ENCODE data around the gene CBX4.
A peak's percentile ranks its signal among the peaks of the same experiment; 100 is the strongest.

The CBX4 gene

DNA sequence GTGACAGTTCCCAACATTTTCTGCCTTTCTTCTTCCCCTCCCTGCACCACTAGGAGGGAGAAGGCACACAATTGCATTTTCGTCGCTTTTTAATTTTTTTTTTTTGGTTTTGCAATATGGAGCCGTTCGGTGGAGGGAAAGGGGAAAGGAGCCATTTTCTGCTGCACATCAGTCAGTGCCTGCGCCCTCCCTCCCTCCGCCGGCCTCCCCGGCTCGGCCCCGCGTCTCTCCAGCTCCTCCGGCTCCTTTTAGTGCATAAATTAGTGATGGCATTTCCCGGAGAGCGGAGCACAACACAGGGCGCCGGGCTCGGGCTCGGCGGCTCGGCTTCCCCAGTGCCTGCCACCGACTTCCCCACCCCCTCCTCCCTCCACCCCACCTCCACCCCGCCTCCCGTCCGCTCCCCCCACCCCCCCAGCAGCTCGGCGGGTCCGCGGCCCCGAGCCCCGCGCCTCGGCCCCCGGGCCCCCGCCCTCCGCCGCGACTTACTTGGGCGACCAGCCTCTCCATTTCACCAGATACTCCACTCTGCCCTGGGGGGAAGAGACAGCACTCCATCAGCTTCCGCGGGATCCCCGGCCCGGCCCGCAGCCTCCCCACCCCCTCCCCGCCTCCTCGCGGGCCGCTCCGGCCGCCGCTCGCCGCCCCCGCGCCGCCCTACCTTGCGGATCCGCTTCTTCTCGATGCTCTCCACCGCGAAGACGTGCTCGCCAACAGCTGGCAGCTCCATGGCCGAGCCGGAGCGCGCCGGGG is 542 bp downstream of the CBX4 start (continued):
- TF ChIP-seq KLF17 (tag by site-specific recombination; IDR thresholded peaks at IDR 0.05): no peak
- no peak for TF ChIP-seq ZBTB48 (tag by site-specific recombination; IDR thresholded peaks at IDR 0.05)
- TF ChIP-seq ZNF561 (tag by site-specific recombination; IDR thresholded peaks at IDR 0.05; ENCODE audit: borderline replicate concordance): peak; percentile 40; the same call in 1 of the 2 replicates
- TF ChIP-seq ZNF621 (tag by site-specific recombination; IDR thresholded peaks at IDR 0.05): no peak
- no peak for TF ChIP-seq ZNF302 (tag by site-specific recombination; IDR thresholded peaks at IDR 0.05; ENCODE audit: low read depth)
- no peak for TF ChIP-seq ZNF426 (tag by site-specific recombination; IDR thresholded peaks at IDR 0.05)
- no peak for TF ChIP-seq ZNF664 (tag by site-specific recombination; IDR thresholded peaks at IDR 0.05)
- no peak for TF ChIP-seq TRIM28 (IDR thresholded peaks at IDR 0.05; ENCODE audit: borderline replicate concordance, low read length)
- TF ChIP-seq ZNF600 (tag by site-specific recombination; IDR thresholded peaks at IDR 0.05): peak; percentile 65; the same call in 1 of the 2 replicates
- no peak for TF ChIP-seq ZIC2 (tag by site-specific recombination; IDR thresholded peaks at IDR 0.05)
- peak; percentile 61 for TF ChIP-seq SP2 (tag by site-specific recombination; IDR thresholded peaks at IDR 0.05)
- TF ChIP-seq ZNF140 (tag by site-specific recombination; IDR thresholded peaks at IDR 0.05): no peak
- TF ChIP-seq, protein P1, sequence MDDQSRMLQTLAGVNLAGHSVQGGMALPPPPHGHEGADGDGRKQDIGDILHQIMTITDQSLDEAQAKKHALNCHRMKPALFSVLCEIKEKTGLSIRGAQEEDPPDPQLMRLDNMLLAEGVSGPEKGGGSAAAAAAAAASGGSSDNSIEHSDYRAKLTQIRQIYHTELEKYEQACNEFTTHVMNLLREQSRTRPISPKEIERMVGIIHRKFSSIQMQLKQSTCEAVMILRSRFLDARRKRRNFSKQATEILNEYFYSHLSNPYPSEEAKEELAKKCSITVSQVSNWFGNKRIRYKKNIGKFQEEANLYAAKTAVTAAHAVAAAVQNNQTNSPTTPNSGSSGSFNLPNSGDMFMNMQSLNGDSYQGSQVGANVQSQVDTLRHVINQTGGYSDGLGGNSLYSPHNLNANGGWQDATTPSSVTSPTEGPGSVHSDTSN (CRISPR knock-in tag; IDR thresholded peaks at IDR 0.05): no peak; the same call in 1 of the 2 replicates
- TF ChIP-seq ZNF19 (tag by site-specific recombination; IDR thresholded peaks at IDR 0.05; ENCODE audit: low read depth): no peak
- TF ChIP-seq TSHZ1 (tag by site-specific recombination; IDR thresholded peaks at IDR 0.05; ENCODE audit: borderline replicate concordance): no peak
- TF ChIP-seq, protein P2, sequence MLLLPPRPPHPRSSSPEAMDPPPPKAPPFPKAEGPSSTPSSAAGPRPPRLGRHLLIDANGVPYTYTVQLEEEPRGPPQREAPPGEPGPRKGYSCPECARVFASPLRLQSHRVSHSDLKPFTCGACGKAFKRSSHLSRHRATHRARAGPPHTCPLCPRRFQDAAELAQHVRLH (tag by site-specific recombination; IDR thresholded peaks at IDR 0.05): no peak
- TF ChIP-seq GLIS2 (tag by site-specific recombination; IDR thresholded peaks at IDR 0.05): no peak
- no peak for TF ChIP-seq ZNF843 (tag by site-specific recombination; IDR thresholded peaks at IDR 0.05)
- TF ChIP-seq ZNF610 (tag by site-specific recombination; IDR thresholded peaks at IDR 0.05; ENCODE audit: borderline replicate concordance): no peak
- no peak for TF ChIP-seq ZBTB49 (tag by site-specific recombination; IDR thresholded peaks at IDR 0.05; ENCODE audit: low read depth)
- TF ChIP-seq ZNF585B (tag by site-specific recombination; IDR thresholded peaks at IDR 0.05): no peak
- TF ChIP-seq EGR2 (tag by site-specific recombination; IDR thresholded peaks at IDR 0.05; ENCODE audit: low read depth): no peak
- TF ChIP-seq HOXD13 (CRISPR knock-in tag; IDR thresholded peaks at IDR 0.05; ENCODE audit: borderline replicate concordance): no peak
- no peak for TF ChIP-seq ZNF76 (tag by site-specific recombination; IDR thresholded peaks at IDR 0.05; ENCODE audit: borderline replicate concordance, low read depth)
- no peak for TF ChIP-seq ZNF416 (tag by site-specific recombination; IDR thresholded peaks at IDR 0.05)
- no peak for TF ChIP-seq ZNF112 (tag by site-specific recombination; IDR thresholded peaks at IDR 0.05)
- TF ChIP-seq SETDB1 (IDR thresholded peaks at IDR 0.05; ENCODE audit: insufficient read length, low read length): no peak
- no peak for TF ChIP-seq ZSCAN5A (tag by site-specific recombination; IDR thresholded peaks at IDR 0.05)
- TF ChIP-seq ZNF530 (tag by site-specific recombination; IDR thresholded peaks at IDR 0.05; ENCODE audit: low read depth): no peak
